HepG2 (cell line): Measurements from ENCODE around the gene DCUN1D3. TPM values are rescaled to one million over a fixed set of nuclear protein-coding genes. Genes with fewer than 3 reads are reported as not detected.

Experiments used
- DNMT3B ChIP-seq: conservative IDR thresholded peaks from 2 replicates; pipeline ENCODE4 v1.6.1; 2016; ENCODE audit warnings: missing biosample characterization, control low read depth
- JUND ChIP-seq: sonication (generic); formaldehyde crosslinking; IDR thresholded peaks from 2 replicates; pipeline ENCODE4 v1.8.0; 2022; ENCODE audit warnings: mild to moderate bottlenecking, missing genetic modification reagents
- MBNL3 ChIP-seq: fragments of 250-450 bp; sonication (Bioruptor Pico); conservative IDR thresholded peaks from 2 replicates; pipeline ENCODE4 v1.8.0; 2022; ENCODE audit warnings: mild to moderate bottlenecking, inconsistent platforms
- MEIS2 ChIP-seq: sonication (generic); formaldehyde crosslinking; IDR thresholded peaks from 2 replicates; pipeline ENCODE4 v1.9.0; 2021; ENCODE audit warnings: mild to moderate bottlenecking, missing genetic modification reagents
- MXI1 ChIP-seq: IDR thresholded peaks from 3 replicates; pipeline ENCODE4 v1.6.1; 2012; ENCODE audit warnings: low read depth, low read length, inconsistent platforms, borderline replicate concordance
- ONECUT2 ChIP-seq: sonication (generic); formaldehyde crosslinking; IDR thresholded peaks from 2 replicates; pipeline ENCODE4 v1.4.0; 2020; ENCODE audit warnings: missing genetic modification reagents
- PHB2 ChIP-seq: fragments of 450-650 bp; IDR thresholded peaks from 2 replicates; pipeline ENCODE4 v1.6.1; 2018; ENCODE audit not compliant: partially characterized antibody
- PHF5A ChIP-seq: IDR thresholded peaks from one replicate; pipeline ENCODE4 v1.6.1; 2018; ENCODE audit warnings: low read depth, missing genetic modification reagents; ENCODE audit not compliant: unreplicated experiment
- RARA ChIP-seq: IDR thresholded peaks from 2 replicates; pipeline ENCODE4 v1.6.1; 2016; ENCODE audit warnings: missing genetic modification reagents, missing compliant biosample characterization
- SMC3 ChIP-seq: IDR thresholded peaks from 2 replicates; pipeline ENCODE4 v1.6.1; 2011; ENCODE audit warnings: low read length, improper control_type of control experiment
- TGIF2 ChIP-seq: IDR thresholded peaks from 2 replicates; pipeline ENCODE4 v1.6.1; 2016; ENCODE audit warnings: control low read depth, missing compliant biosample characterization
- ZNF232 ChIP-seq: sonication (generic); formaldehyde crosslinking; IDR thresholded peaks from 2 replicates; pipeline ENCODE4 v1.4.0; 2020; ENCODE audit warnings: missing genetic modification reagents, borderline replicate concordance
- ZNF234 ChIP-seq: sonication (generic); formaldehyde crosslinking; conservative IDR thresholded peaks from 2 replicates; pipeline ENCODE4 v1.5.1; 2020; ENCODE audit warnings: mild to moderate bottlenecking, missing genetic modification reagents
- ZNF30 ChIP-seq: sonication (generic); formaldehyde crosslinking; IDR thresholded peaks from 2 replicates; pipeline ENCODE4 v1.5.0; 2020; ENCODE audit warnings: mild to moderate bottlenecking, missing genetic modification reagents
- ZNF33B ChIP-seq: sonication (generic); formaldehyde crosslinking; IDR thresholded peaks from 2 replicates; pipeline ENCODE4 v1.5.1; 2020; ENCODE audit warnings: mild to moderate bottlenecking, missing genetic modification reagents
- ZNF34 ChIP-seq: sonication (generic); formaldehyde crosslinking; IDR thresholded peaks from 2 replicates; pipeline ENCODE4 v1.4.0; 2020; ENCODE audit warnings: mild to moderate bottlenecking, missing genetic modification reagents, borderline replicate concordance
- ZNF44 ChIP-seq: sonication (generic); formaldehyde crosslinking; IDR thresholded peaks from 2 replicates; pipeline ENCODE4 v1.5.1; 2020; ENCODE audit warnings: mild to moderate bottlenecking, missing genetic modification reagents
- ZNF598 ChIP-seq: sonication (generic); formaldehyde crosslinking; IDR thresholded peaks from 2 replicates; pipeline ENCODE4 v1.5.1; 2020; ENCODE audit warnings: mild to moderate bottlenecking, missing genetic modification reagents, borderline replicate concordance
- ZSCAN22 ChIP-seq: sonication (generic); formaldehyde crosslinking; IDR thresholded peaks from 2 replicates; pipeline ENCODE4 v1.4.0; 2020; ENCODE audit warnings: mild to moderate bottlenecking, missing genetic modification reagents
- polyA plus RNA-seq, 8 experiments: library from polyadenylated mRNA; depleted of rRNA in 3 of 8; stranded (reverse) in 7 of 8; unstranded in 1 of 8; fragments of >200 nt; fragmentation: Illumina TruSeq in 4 of 8; extraction: Trizol in 4 of 8; gene quantifications; 2 replicates each; pipeline versions ENCODE4 v1.2.1 to v1.2.3, GENCODE V29; 2011 to 2016; ENCODE audit warnings: low read depth in 4 of 8, missing spikeins in 1 of 8, mixed read lengths in 1 of 8; ENCODE audit not compliant: insufficient read depth in 1 of 8
- total RNA-seq, 5 experiments: library from RNA; depleted of rRNA; stranded (reverse); fragments of >200 nt; fragmentation: Illumina TruSeq; extraction: Trizol; gene quantifications; 2 replicates each; pipeline ENCODE4 v1.2.3, GENCODE V29; 2016; ENCODE audit warnings: low read depth in 1 of 5
- TF ChIP-seq, protein P1 (sequence below): IDR thresholded peaks from 2 replicates; pipeline ENCODE4 v1.6.1; 2016; ENCODE audit warnings: mild to moderate bottlenecking, missing biosample characterization, missing genetic modification reagents
- TF ChIP-seq, protein P2 (sequence below): sonication (generic); formaldehyde crosslinking; IDR thresholded peaks from 2 replicates; pipeline ENCODE4 v1.5.0; 2020; ENCODE audit warnings: mild to moderate bottlenecking, missing genetic modification reagents, borderline replicate concordance
- TF ChIP-seq, protein P3 (sequence below): sonication (generic); formaldehyde crosslinking; IDR thresholded peaks from 2 replicates; pipeline ENCODE4 v1.8.1; 2023; ENCODE audit warnings: mild to moderate bottlenecking, moderate library complexity, missing genetic modification reagents
- TF ChIP-seq, protein P4 (sequence below): sonication (generic); formaldehyde crosslinking; IDR thresholded peaks from 2 replicates; pipeline ENCODE4 v1.4.0; 2020; ENCODE audit warnings: missing genetic modification reagents, low read depth, mild to moderate bottlenecking, borderline replicate concordance
- TF ChIP-seq, protein P5 (sequence below): sonication (generic); formaldehyde crosslinking; conservative IDR thresholded peaks from 2 replicates; pipeline ENCODE4 v1.4.0; 2020; ENCODE audit warnings: missing genetic modification reagents

The DCUN1D3 gene
- total and polyA plus RNA-seq, 2 of the 13 experiments (the other 11 are each of a cell fraction or from before 2014, with no cell fraction given): 5.0 to 19.3 TPM

DNA sequence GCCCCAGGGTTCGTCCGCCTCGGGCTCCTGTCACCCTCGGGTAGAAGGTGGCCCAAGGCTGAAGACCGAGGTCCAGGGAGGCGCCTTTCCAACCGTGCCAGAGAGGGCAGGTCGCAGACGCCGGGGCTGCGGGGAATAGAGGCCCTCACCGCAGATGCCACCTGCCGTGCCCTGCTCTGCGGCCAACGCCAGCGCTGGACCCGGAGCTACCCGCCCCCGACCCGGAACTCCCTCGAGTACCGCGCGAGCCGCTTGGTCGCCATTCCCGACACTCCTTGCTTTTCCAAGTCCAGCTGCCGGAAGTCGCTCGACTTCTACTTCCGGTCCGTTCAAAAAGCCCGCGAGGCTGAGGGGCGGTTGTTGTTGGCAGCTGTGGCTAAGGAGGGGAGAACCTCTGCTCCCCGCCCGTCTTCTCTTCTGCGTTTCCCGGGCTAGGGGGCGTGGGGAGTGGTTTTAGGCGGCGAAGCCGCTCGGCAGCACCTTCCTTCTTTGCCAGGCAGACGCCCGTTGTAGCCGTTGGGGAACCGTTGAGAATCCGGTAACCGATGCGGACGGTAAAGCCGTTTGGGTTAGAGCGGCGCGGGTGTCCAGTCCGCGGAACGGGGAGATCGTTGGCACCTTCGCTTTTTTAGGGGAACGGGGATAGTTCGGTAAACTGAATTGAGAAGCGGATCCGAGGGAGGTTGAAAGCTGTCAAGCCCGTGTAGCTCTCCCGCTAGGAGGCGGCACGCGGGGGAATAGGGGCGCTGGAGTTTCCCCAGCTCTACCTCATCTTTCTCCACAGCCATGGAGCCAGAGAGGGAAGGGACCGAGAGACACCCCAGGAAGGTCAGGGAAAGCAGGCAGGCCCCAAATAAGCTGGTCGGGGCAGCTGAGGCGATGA, 93.7 kb downstream of the DCUN1D3 start, which contains the start of the genes ERI2 and REXO5 (continued):
- 0 out of 2 replicates have a peak, but pooled peaks have one; percentile 97 for TF ChIP-seq ZNF33B (CRISPR knock-in tag)
- TF ChIP-seq PHB2: no peak
- 0 out of 2 replicates have a peak, but pooled peaks have one; percentile 4 for TF ChIP-seq SMC3
- TF ChIP-seq DNMT3B (CRISPR knock-in tag): peak; percentile 41
- peak; percentile 65 for TF ChIP-seq RARA
- TF ChIP-seq, protein P1, sequence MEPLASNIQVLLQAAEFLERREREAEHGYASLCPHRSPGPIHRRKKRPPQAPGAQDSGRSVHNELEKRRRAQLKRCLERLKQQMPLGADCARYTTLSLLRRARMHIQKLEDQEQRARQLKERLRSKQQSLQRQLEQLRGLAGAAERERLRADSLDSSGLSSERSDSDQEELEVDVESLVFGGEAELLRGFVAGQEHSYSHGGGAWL (CRISPR knock-in tag): peak; percentile 94
- peak; percentile 99 for TF ChIP-seq MXI1
- TF ChIP-seq, protein P2, sequence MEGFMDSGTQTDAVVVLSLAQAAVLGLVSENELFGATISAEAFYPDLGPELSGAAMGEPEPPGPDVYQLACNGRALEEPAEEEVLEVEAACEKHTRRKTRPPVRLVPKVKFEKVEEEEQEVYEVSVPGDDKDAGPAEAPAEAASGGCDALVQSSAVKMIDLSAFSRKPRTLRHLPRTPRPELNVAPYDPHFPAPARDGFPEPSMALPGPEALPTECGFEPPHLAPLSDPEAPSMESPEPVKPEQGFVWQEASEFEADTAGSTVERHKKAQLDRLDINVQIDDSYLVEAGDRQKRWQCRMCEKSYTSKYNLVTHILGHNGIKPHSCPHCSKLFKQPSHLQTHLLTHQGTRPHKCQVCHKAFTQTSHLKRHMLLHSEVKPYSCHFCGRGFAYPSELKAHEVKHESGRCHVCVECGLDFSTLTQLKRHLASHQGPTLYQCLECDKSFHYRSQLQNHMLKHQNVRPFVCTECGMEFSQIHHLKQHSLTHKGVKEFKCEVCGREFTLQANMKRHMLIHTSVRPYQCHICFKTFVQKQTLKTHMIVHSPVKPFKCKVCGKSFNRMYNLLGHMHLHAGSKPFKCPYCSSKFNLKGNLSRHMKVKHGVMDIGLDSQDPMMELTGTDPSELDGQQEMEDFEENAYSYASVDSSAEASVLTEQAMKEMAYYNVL: peak; percentile 87
- no peak for TF ChIP-seq MEIS2
- peak; percentile 98; the same call in 1 of the 2 replicates for TF ChIP-seq TGIF2 (CRISPR knock-in tag)
- TF ChIP-seq MBNL3 (CRISPR knock-in tag): no peak
- peak; percentile 81 for TF ChIP-seq JUND (CRISPR knock-in tag)
- peak; percentile 88; the same call in 1 of the 2 replicates for TF ChIP-seq ZNF30 (CRISPR knock-in tag)
- TF ChIP-seq ZNF44 (CRISPR knock-in tag): peak; percentile 98
- TF ChIP-seq, protein P3, sequence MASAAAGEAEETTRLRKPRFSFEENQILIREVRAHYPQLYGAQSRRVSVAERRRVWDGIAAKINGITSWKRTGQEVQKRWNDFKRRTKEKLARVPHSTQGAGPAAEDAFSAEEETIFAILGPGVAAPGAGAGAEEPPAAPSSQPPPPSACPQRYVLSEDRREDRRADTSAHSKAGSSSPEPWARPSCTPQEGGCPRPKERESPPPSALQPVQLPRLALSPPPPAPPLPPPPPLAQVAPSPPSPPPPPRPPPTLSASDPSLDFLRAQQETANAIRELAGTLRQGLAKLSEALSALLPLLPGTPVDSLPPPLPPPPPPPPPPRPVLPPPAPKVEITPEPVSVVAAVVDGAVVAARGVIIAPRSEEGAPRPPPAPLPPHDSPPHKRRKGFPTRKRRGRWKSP: peak; percentile 93
- TF ChIP-seq ZNF598: peak; percentile 99
- peak; percentile 96 for TF ChIP-seq ZNF232 (CRISPR knock-in tag)
- peak; percentile 100 for TF ChIP-seq ZNF34 (CRISPR knock-in tag)
- peak; percentile 94 for TF ChIP-seq PHF5A (CRISPR knock-in tag)
- TF ChIP-seq ONECUT2 (CRISPR knock-in tag): 0 out of 2 replicates have a peak, but pooled peaks have one; percentile 38
- TF ChIP-seq, protein P4, sequence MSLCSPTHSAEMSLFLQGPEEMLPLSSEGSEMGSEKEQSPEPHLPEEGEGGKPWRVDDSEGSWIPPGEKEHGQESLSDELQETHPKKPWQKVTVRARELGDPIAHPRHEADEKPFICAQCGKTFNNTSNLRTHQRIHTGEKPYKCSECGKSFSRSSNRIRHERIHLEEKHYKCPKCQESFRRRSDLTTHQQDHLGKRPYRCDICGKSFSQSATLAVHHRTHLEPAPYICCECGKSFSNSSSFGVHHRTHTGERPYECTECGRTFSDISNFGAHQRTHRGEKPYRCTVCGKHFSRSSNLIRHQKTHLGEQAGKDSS (CRISPR knock-in tag): peak; percentile 92
- TF ChIP-seq ZNF234 (CRISPR knock-in tag): peak; percentile 84; the same call in 1 of the 2 replicates
- peak; percentile 86 for TF ChIP-seq ZSCAN22 (CRISPR knock-in tag)
- TF ChIP-seq, protein P5, sequence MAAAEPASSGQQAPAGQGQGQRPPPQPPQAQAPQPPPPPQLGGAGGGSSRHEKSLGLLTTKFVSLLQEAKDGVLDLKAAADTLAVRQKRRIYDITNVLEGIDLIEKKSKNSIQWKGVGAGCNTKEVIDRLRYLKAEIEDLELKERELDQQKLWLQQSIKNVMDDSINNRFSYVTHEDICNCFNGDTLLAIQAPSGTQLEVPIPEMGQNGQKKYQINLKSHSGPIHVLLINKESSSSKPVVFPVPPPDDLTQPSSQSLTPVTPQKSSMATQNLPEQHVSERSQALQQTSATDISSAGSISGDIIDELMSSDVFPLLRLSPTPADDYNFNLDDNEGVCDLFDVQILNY (CRISPR knock-in tag): peak; percentile 99
